ENCODE measurements around the gene NCLN.

The NCLN gene

DNA sequence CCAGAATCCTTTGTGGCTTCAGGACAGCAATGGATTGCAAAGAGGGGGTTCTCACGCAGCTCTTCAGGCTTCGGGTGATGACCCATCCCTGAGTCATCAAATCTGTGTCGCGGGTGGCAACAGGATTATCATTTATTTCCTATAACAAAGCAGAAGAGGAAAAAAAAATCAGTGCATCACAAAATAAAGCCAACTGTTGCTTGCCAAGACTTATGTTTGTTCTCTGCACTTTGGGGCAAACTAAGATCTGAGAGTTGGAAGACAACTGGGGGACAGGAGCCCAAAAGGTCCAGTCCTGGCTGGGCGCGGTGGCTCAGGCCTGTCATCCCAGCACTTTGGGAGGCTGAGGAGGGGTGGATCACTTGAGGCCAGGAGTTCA lies 43.4 kb upstream of the NCLN start:
- no peaks in the 10 kb centered on the region for H3K27me3 ChIP-seq (replicated peaks in 2 of 5; ENCODE audit: control insufficient read depth in 4 of 5, insufficient read depth in 5 of 5, low read length in 4 of 5)
- WGBS (ENCODE audit: insufficient coverage): no CpG with 5 or more reads among the region's 6 CpGs
- no peaks in the 10 kb centered on the region for H3K9me3 ChIP-seq (ENCODE audit: control extremely low read depth in 1 of 5, control insufficient read depth in 4 of 5, insufficient read depth in 2 of 5, low read depth in 1 of 5, low read length in 4 of 5)
- H3K4me3 ChIP-seq (ENCODE audit: control insufficient read depth in 1 of 7, extremely low read depth in 1 of 7, insufficient read depth in 4 of 7, low read depth in 2 of 7, low read length in 6 of 7): peak overlapping the region in 1 of 7 experiments; percentile 30
- peaks cover 4 to 27% (median 11%) of the 10 kb centered on the region in 4 experiments for H3K36me3 ChIP-seq (ENCODE audit: control insufficient read depth in 4 of 4, insufficient read depth in 4 of 4, low read length in 3 of 4)
- ChIA-PET CTCF (interaction anchor here (1.7 to 11.1 kb wide), 4 partner anchors 10 to 22 kb away, joined by 9 to 158 read pairs (median 15); partner anchors contain the start of gene GNA15), POLR2A (interaction anchor here (0.7 to 3.1 kb wide), 11 partner anchors 9 to 301 kb away, joined by 3 to 12 read pairs (median 4); partner anchors contain the start of gene ZNF555)
- H3K27ac ChIP-seq (ENCODE audit: insufficient read depth in 1 of 2, low read depth in 1 of 2, low read length in 2 of 2, poor library complexity in 1 of 2, severe bottlenecking in 2 of 2): peak overlapping the region; percentile 68 to 73
- peaks cover 3 to 75% (median 64%) of the 10 kb centered on the region in 4 experiments for H3K4me1 ChIP-seq (ENCODE audit: control extremely low read depth in 1 of 4, control insufficient read depth in 4 of 4, insufficient read depth in 4 of 4, low read length in 3 of 4)
- peak in 1 of 3 donors; percentile 62 for DNase-seq

DNA sequence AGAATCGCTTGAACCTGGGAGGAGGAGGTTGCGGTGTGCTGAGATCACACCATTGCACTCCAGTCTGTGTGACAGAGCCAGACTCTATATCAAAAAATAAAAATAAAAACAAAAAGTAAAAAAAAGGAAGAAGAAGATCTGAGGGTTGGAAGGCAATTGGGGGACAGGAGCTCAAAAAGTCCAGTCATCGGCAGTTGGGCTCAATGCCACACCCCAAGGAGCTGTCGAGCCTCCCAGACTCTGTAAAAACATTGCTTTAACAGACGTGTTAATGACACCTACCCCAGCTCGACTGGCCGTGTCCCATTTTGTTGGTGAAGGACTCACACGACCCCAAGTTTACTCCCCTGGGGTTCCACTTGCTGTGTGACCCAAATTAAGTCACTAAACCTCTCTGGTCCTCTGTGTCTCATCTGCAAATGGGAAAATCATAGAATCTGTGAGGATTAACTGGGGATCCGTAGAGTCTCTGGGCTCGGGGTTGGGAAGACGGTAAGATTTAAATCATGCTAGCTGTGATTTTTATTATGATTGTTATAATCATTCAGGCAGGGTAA lies 42.9 kb upstream of the NCLN start:
- POLR2A ChIA-PET: interaction anchor here (0.8 to 3.1 kb wide), 3 partner anchors 12 to 22 kb away, joined by 4 to 12 read pairs (median 6); no protein-coding TSS in a partner anchor
- Histone ChIP-seq H3K4me3 (ENCODE audit: control insufficient read depth in 1 of 7, extremely low read depth in 1 of 7, insufficient read depth in 4 of 7, low read depth in 2 of 7, low read length in 6 of 7) (no peak overlapping the region), H3K27ac (ENCODE audit: insufficient read depth in 1 of 2, low read depth in 1 of 2, low read length in 2 of 2, poor library complexity in 1 of 2, severe bottlenecking in 2 of 2) (no peak overlapping the region)

DNA sequence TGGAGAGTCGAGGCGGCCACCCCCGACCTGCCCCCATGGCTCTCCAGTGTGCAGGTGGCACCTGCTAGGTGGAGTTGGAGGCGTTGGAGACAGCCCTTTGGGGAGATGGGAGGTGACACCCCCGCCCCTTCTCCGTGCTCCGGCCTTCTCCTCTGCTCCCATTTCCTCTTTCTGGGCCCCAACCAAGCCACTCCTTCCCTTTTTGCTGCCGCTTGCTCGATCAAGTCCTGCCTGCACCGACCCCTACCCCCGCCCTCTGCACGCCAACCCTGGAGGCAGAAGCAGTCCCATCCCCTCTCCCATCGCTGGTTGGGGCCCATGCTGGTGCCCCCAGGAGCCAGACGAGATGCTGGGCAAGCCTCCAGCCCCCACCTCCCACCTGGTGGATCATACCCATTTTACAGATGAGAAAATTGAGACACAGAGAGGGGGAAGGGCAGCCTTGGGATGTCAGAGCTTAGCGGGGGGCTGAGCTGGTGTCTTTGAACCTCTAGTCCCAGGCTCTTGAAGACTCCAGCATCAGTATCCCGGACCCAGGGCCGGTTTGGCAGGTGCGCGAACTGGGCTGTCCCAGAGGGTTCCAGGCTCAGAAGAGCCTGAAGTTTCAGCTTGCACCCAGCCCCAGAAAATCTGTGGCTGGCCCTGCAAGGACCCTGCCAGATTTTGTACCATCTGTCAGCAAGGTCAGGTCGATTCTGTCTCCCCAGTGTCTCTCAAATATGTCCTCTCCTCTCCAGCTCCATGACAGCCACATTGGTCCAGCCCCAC lies 39.6 kb upstream of the NCLN start:
- H3K9me3 ChIP-seq (ENCODE audit: control extremely low read depth in 1 of 5, control insufficient read depth in 4 of 5, insufficient read depth in 2 of 5, low read depth in 1 of 5, low read length in 4 of 5): no peaks in the 10 kb centered on the region
- H3K27ac ChIP-seq (ENCODE audit: insufficient read depth in 1 of 2, low read depth in 1 of 2, low read length in 2 of 2, poor library complexity in 1 of 2, severe bottlenecking in 2 of 2): peak overlapping the region in 1 of 2 experiments; percentile 49
- H3K4me3 ChIP-seq (ENCODE audit: control insufficient read depth in 1 of 7, extremely low read depth in 1 of 7, insufficient read depth in 4 of 7, low read depth in 2 of 7, low read length in 6 of 7): peak overlapping the region in 2 of 7 experiments; percentile 7 to 26
- H3K4me1 ChIP-seq (ENCODE audit: control extremely low read depth in 1 of 4, control insufficient read depth in 4 of 4, insufficient read depth in 4 of 4, low read length in 3 of 4): peaks cover 3 to 60% (median 58%) of the 10 kb centered on the region in 4 experiments
- WGBS (ENCODE audit: insufficient coverage): 42% methylated on average over 16 of the region's 20 CpGs
- CTCF ChIA-PET: interaction anchor here (0.6 to 2.9 kb wide), 12 partner anchors 9 to 68 kb away, joined by 3 to 29 read pairs (median 5); partner anchors contain the start of gene GNA15
- POLR2A ChIA-PET: interaction anchor here (0.6 kb wide), 2 partner anchors 16 to 50 kb away, joined by 3 read pairs; no protein-coding TSS in a partner anchor
- peaks cover 6 to 47% (median 34%) of the 10 kb centered on the region in 4 experiments for H3K36me3 ChIP-seq (ENCODE audit: control insufficient read depth in 4 of 4, insufficient read depth in 4 of 4, low read length in 3 of 4)
- no peaks in the 10 kb centered on the region for H3K27me3 ChIP-seq (replicated peaks in 2 of 5; ENCODE audit: control insufficient read depth in 4 of 5, insufficient read depth in 5 of 5, low read length in 4 of 5)
- DNase-seq: peak in 2 of 3 donors; percentile 42 to 46

More for the DNA sequence above, 42.9 kb upstream of the NCLN start:
- H3K4me1 ChIP-seq (ENCODE audit: control extremely low read depth in 1 of 4, control insufficient read depth in 4 of 4, insufficient read depth in 4 of 4, low read length in 3 of 4): peaks cover 3 to 73% (median 59%) of the 10 kb centered on the region in 4 experiments
- peaks cover 4 to 27% (median 12%) of the 10 kb centered on the region in 4 experiments for H3K36me3 ChIP-seq (ENCODE audit: control insufficient read depth in 4 of 4, insufficient read depth in 4 of 4, low read length in 3 of 4)
- CTCF ChIA-PET: interaction anchor here (1.6 to 11.1 kb wide), 5 partner anchors 9 to 36 kb away, joined by 5 to 158 read pairs (median 11); partner anchors contain the start of genes GNA15 and S1PR4
- DNase-seq: peak in 1 of 3 donors; percentile 54
- no peaks in the 10 kb centered on the region for H3K9me3 ChIP-seq (ENCODE audit: control extremely low read depth in 1 of 5, control insufficient read depth in 4 of 5, insufficient read depth in 2 of 5, low read depth in 1 of 5, low read length in 4 of 5)
- 59% methylated on average over 7 of the region's 11 CpGs for WGBS (ENCODE audit: insufficient coverage)
- H3K27me3 ChIP-seq (replicated peaks in 2 of 5; ENCODE audit: control insufficient read depth in 4 of 5, insufficient read depth in 5 of 5, low read length in 4 of 5): no peaks in the 10 kb centered on the region

DNA sequence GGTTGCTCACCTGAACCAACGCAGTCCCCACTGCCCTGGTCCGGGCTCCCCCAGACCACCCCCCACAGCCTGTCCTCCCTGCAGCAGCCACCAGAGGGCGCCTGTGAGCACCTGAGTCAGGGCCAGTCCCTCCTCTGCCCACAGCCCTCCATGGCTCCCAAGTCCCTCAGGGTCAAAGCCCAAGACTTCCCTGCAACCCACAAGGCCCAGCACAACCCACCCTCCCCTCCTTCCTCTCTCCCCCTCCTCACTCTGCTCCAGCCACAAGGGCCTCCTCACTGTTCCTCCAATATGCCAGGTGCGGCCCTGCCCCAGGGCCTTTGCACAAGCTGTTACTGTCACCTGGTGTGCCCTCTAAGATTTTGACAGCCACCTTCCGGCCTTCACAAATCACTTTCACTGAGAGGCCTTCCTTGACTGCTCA lies 39.0 kb upstream of the NCLN start:
- Histone ChIP-seq H3K27me3 (replicated peaks in 2 of 5; ENCODE audit: control insufficient read depth in 4 of 5, insufficient read depth in 5 of 5, low read length in 4 of 5) (no peaks in the 10 kb centered on the region), H3K27ac (ENCODE audit: insufficient read depth in 1 of 2, low read depth in 1 of 2, low read length in 2 of 2, poor library complexity in 1 of 2, severe bottlenecking in 2 of 2) (peak overlapping the region in 1 of 2 experiments; percentile 49), H3K4me3 (ENCODE audit: control insufficient read depth in 1 of 7, extremely low read depth in 1 of 7, insufficient read depth in 4 of 7, low read depth in 2 of 7, low read length in 6 of 7) (no peak overlapping the region), H3K9me3 (ENCODE audit: control extremely low read depth in 1 of 5, control insufficient read depth in 4 of 5, insufficient read depth in 2 of 5, low read depth in 1 of 5, low read length in 4 of 5) (no peaks in the 10 kb centered on the region), H3K36me3 (ENCODE audit: control insufficient read depth in 4 of 4, insufficient read depth in 4 of 4, low read length in 3 of 4) (peaks cover 8 to 53% (median 40%) of the 10 kb centered on the region in 4 experiments), H3K4me1 (ENCODE audit: control extremely low read depth in 1 of 4, control insufficient read depth in 4 of 4, insufficient read depth in 4 of 4, low read length in 3 of 4) (peaks cover 3 to 59% (median 55%) of the 10 kb centered on the region in 4 experiments)
- DNase-seq: peak; percentile 49 to 69 (median 64)
- 90% methylated on average over 4 of the region's 5 CpGs for WGBS (ENCODE audit: insufficient coverage)
- ChIA-PET CTCF (interaction anchor here (0.6 to 2.9 kb wide), 13 partner anchors 9 to 69 kb away, joined by 3 to 29 read pairs (median 6); partner anchors contain the start of gene GNA15), POLR2A (no interaction called here)

DNA sequence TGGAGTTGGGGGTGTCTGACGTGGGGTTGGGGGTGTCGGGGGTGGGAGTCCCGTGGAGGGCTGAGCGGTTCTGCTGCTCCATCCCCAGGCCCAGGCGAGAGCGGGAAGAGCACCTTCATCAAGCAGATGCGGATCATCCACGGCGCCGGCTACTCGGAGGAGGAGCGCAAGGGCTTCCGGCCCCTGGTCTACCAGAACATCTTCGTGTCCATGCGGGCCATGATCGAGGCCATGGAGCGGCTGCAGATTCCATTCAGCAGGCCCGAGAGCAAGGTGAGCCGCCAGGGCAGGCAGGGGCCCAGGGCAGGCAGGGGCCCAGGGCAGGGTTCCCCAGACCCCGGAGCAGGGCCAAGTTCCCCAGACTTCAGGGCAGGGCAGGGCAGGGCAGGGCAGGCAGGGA lies 37.2 kb upstream of the NCLN start:
- no peaks in the 10 kb centered on the region for H3K9me3 ChIP-seq (ENCODE audit: control extremely low read depth in 1 of 5, control insufficient read depth in 4 of 5, insufficient read depth in 2 of 5, low read depth in 1 of 5, low read length in 4 of 5)
- H3K4me1 ChIP-seq (ENCODE audit: control extremely low read depth in 1 of 4, control insufficient read depth in 4 of 4, insufficient read depth in 4 of 4, low read length in 3 of 4): peaks cover 0 to 50% (median 43%) of the 10 kb centered on the region in 4 experiments
- CTCF ChIA-PET: interaction anchor here (2.9 kb wide), 1 partner anchor 13 kb away, joined by 29 read pairs; the partner anchor contains the start of gene GNA15
- POLR2A ChIA-PET: no interaction called here
- peak overlapping the region in 1 of 2 experiments; percentile 5 for H3K27ac ChIP-seq (ENCODE audit: insufficient read depth in 1 of 2, low read depth in 1 of 2, low read length in 2 of 2, poor library complexity in 1 of 2, severe bottlenecking in 2 of 2)
- no peak overlapping the region for H3K4me3 ChIP-seq (ENCODE audit: control insufficient read depth in 1 of 7, extremely low read depth in 1 of 7, insufficient read depth in 4 of 7, low read depth in 2 of 7, low read length in 6 of 7)
- 98% methylated on average over 20 of the region's 20 CpGs for WGBS (ENCODE audit: insufficient coverage)
- peaks cover 11 to 63% (median 54%) of the 10 kb centered on the region in 4 experiments for H3K36me3 ChIP-seq (ENCODE audit: control insufficient read depth in 4 of 4, insufficient read depth in 4 of 4, low read length in 3 of 4)
- no peak for DNase-seq
- no peaks in the 10 kb centered on the region for H3K27me3 ChIP-seq (replicated peaks in 2 of 5; ENCODE audit: control insufficient read depth in 4 of 5, insufficient read depth in 5 of 5, low read length in 4 of 5)

DNA sequence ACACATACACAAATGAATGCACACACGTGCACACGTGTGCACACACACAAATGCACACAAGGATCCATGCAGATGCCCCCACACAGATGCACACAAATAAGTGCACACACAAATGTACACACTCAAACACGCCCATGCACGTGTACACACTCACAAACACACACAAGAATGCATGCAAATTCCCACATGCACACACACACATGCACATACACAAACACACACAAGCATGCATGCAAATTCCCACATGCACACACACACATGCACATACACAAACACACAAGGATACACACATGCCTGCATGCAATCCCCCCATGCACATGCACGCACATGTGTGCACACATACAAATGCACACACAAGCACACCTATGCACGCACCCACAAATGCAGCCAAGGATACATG lies 36.6 kb upstream of the NCLN start:
- DNase-seq: peak in 1 of 3 donors; percentile 62
- H3K27ac ChIP-seq (ENCODE audit: insufficient read depth in 1 of 2, low read depth in 1 of 2, low read length in 2 of 2, poor library complexity in 1 of 2, severe bottlenecking in 2 of 2): no peak overlapping the region
- 88% methylated on average over 6 of the region's 6 CpGs for WGBS (ENCODE audit: insufficient coverage)
- H3K36me3 ChIP-seq (ENCODE audit: control insufficient read depth in 4 of 4, insufficient read depth in 4 of 4, low read length in 3 of 4): peaks cover 11 to 68% (median 58%) of the 10 kb centered on the region in 4 experiments
- H3K9me3 ChIP-seq (ENCODE audit: control extremely low read depth in 1 of 5, control insufficient read depth in 4 of 5, insufficient read depth in 2 of 5, low read depth in 1 of 5, low read length in 4 of 5): no peaks in the 10 kb centered on the region
- POLR2A ChIA-PET: no interaction called here
- H3K4me3 ChIP-seq (ENCODE audit: control insufficient read depth in 1 of 7, extremely low read depth in 1 of 7, insufficient read depth in 4 of 7, low read depth in 2 of 7, low read length in 6 of 7): no peak overlapping the region
- no peaks in the 10 kb centered on the region for H3K27me3 ChIP-seq (replicated peaks in 2 of 5; ENCODE audit: control insufficient read depth in 4 of 5, insufficient read depth in 5 of 5, low read length in 4 of 5)
- CTCF ChIA-PET: interaction anchor here (1.0 to 1.3 kb wide), 2 partner anchors 10 to 13 kb away, joined by 3 to 4 read pairs; no protein-coding TSS in a partner anchor
- peaks cover 0 to 53% (median 43%) of the 10 kb centered on the region in 4 experiments for H3K4me1 ChIP-seq (ENCODE audit: control extremely low read depth in 1 of 4, control insufficient read depth in 4 of 4, insufficient read depth in 4 of 4, low read length in 3 of 4)

Data from common myeloid progenitor, CD34-positive (primary cell).